ENCODE results near the gene NBAS.
"Not testable (repeated sequence)": the region's sequence is repeated elsewhere in the genome, so short reads cannot be mapped to it uniquely, and the experiment has no call there.

The NBAS gene

GRCh38 chr2:15532996-15533395 lies 28.1 kb downstream of the NBAS start:
- no peak for ATAC-seq
- H3K36me3 Mint-ChIP-seq, result peaks cover 58% of the 10 kb centered on the region

GRCh38 chr2:15531095-15531854 lies 29.9 kb downstream of the NBAS start:
- Mint-ChIP-seq H3K27ac (no peak overlapping the region), H3K9me3 (no peaks in the 10 kb centered on the region), H3K27me3 (no peaks in the 10 kb centered on the region), H3K4me3 (no peak overlapping the region), H3K4me1 (no peaks in the 10 kb centered on the region), H3K36me3 (peaks cover 68% of the 10 kb centered on the region)
- no peak for ATAC-seq

More at GRCh38 chr2:15532996-15533395, 28.1 kb downstream of the NBAS start:
- no peaks in the 10 kb centered on the region for H3K9me3 Mint-ChIP-seq
- H3K4me3 Mint-ChIP-seq, result no peak overlapping the region
- H3K4me1 Mint-ChIP-seq, result no peaks in the 10 kb centered on the region
- no peak overlapping the region for H3K27ac Mint-ChIP-seq
- no peaks in the 10 kb centered on the region for H3K27me3 Mint-ChIP-seq

GRCh38 chr2:15527074-15527739 lies 33.9 kb downstream of the NBAS start:
- no peak overlapping the region for H3K27ac Mint-ChIP-seq
- H3K4me3 Mint-ChIP-seq, result no peak overlapping the region
- no peaks in the 10 kb centered on the region for H3K4me1 Mint-ChIP-seq
- H3K36me3 Mint-ChIP-seq, result peaks cover 77% of the 10 kb centered on the region
- no peaks in the 10 kb centered on the region for H3K9me3 Mint-ChIP-seq
- H3K27me3 Mint-ChIP-seq, result no peaks in the 10 kb centered on the region
- ATAC-seq, result no peak

GRCh38 chr2:15521641-15522181 lies 39.4 kb downstream of the NBAS start:
- no peak overlapping the region for H3K4me3 Mint-ChIP-seq
- no peaks in the 10 kb centered on the region for H3K9me3 Mint-ChIP-seq
- no peak for ATAC-seq
- H3K36me3 Mint-ChIP-seq, result peaks cover 63% of the 10 kb centered on the region
- no peak overlapping the region for H3K27ac Mint-ChIP-seq
- H3K4me1 Mint-ChIP-seq, result no peaks in the 10 kb centered on the region
- H3K27me3 Mint-ChIP-seq, result no peaks in the 10 kb centered on the region

GRCh38 chr2:15520346-15520745 lies 40.8 kb downstream of the NBAS start:
- ATAC-seq, result no peak
- peaks cover 62% of the 10 kb centered on the region for H3K36me3 Mint-ChIP-seq
- H3K27me3 Mint-ChIP-seq, result no peaks in the 10 kb centered on the region

GRCh38 chr2:15518759-15519158 lies 42.4 kb downstream of the NBAS start:
- peaks cover 58% of the 10 kb centered on the region for H3K36me3 Mint-ChIP-seq
- H3K4me3 Mint-ChIP-seq, H3K9me3 Mint-ChIP-seq, H3K4me1 Mint-ChIP-seq, H3K27me3 Mint-ChIP-seq, H3K27ac Mint-ChIP-seq, ATAC-seq: not testable (repeated sequence)

More at GRCh38 chr2:15520346-15520745, 40.8 kb downstream of the NBAS start:
- Mint-ChIP-seq H3K4me1 (no peaks in the 10 kb centered on the region), H3K4me3 (no peak overlapping the region), H3K27ac (no peak overlapping the region), H3K9me3 (no peaks in the 10 kb centered on the region)

- Mint-ChIP-seq H3K27ac (no peak overlapping the region), H3K4me1 (no peaks in the 10 kb centered on the region), H3K4me3 (no peak overlapping the region), H3K36me3 (peaks cover 60% of the 10 kb centered on the region), H3K9me3 (no peaks in the 10 kb centered on the region), H3K27me3 (no peaks in the 10 kb centered on the region)
- no peak for ATAC-seq
Observed at GRCh38 chr2:15517793-15518192, 43.3 kb downstream of the NBAS start.

- no peaks in the 10 kb centered on the region for H3K9me3 Mint-ChIP-seq
- H3K4me1 Mint-ChIP-seq, result no peaks in the 10 kb centered on the region
- H3K27me3 Mint-ChIP-seq, result no peaks in the 10 kb centered on the region
- peaks cover 82% of the 10 kb centered on the region for H3K36me3 Mint-ChIP-seq
- no peak overlapping the region for H3K4me3 Mint-ChIP-seq
- no peak overlapping the region for H3K27ac Mint-ChIP-seq
- ATAC-seq, result no peak
Observed at GRCh38 chr2:15511686-15512085, 49.4 kb downstream of the NBAS start.

GRCh38 chr2:15510552-15510951 lies 50.6 kb downstream of the NBAS start:
- H3K4me1 Mint-ChIP-seq, result no peaks in the 10 kb centered on the region
- no peaks in the 10 kb centered on the region for H3K9me3 Mint-ChIP-seq
- H3K4me3 Mint-ChIP-seq, result no peak overlapping the region
- H3K36me3 Mint-ChIP-seq, result peaks cover 82% of the 10 kb centered on the region
- no peaks in the 10 kb centered on the region for H3K27me3 Mint-ChIP-seq
- ATAC-seq, result no peak
- no peak overlapping the region for H3K27ac Mint-ChIP-seq

GRCh38 chr2:15510131-15510530 lies 51.0 kb downstream of the NBAS start:
- H3K36me3 Mint-ChIP-seq, result peaks cover 82% of the 10 kb centered on the region
- H3K9me3 Mint-ChIP-seq, result no peaks in the 10 kb centered on the region
- H3K4me1 Mint-ChIP-seq, result no peaks in the 10 kb centered on the region
- no peaks in the 10 kb centered on the region for H3K27me3 Mint-ChIP-seq
- H3K27ac Mint-ChIP-seq, result no peak overlapping the region
- no peak overlapping the region for H3K4me3 Mint-ChIP-seq
- no peak for ATAC-seq

GRCh38 chr2:15507697-15508096 lies 53.4 kb downstream of the NBAS start:
- Mint-ChIP-seq H3K9me3 (no peaks in the 10 kb centered on the region), H3K36me3 (peaks cover 82% of the 10 kb centered on the region), H3K27ac (no peak overlapping the region), H3K4me1 (no peaks in the 10 kb centered on the region), H3K4me3 (no peak overlapping the region), H3K27me3 (no peaks in the 10 kb centered on the region)
- ATAC-seq, result no peak

- peaks cover 84% of the 10 kb centered on the region for H3K36me3 Mint-ChIP-seq
- H3K4me3 Mint-ChIP-seq, result no peak overlapping the region
- no peak for ATAC-seq
- H3K4me1 Mint-ChIP-seq, result no peaks in the 10 kb centered on the region
- no peaks in the 10 kb centered on the region for H3K9me3 Mint-ChIP-seq
- H3K27ac Mint-ChIP-seq, result no peak overlapping the region
- H3K27me3 Mint-ChIP-seq, result no peaks in the 10 kb centered on the region
Observed at GRCh38 chr2:15507061-15507460, 54.1 kb downstream of the NBAS start.

- H3K27me3 Mint-ChIP-seq, result no peaks in the 10 kb centered on the region
- H3K36me3 Mint-ChIP-seq, result peaks cover 84% of the 10 kb centered on the region
- ATAC-seq, result no peak
- H3K4me3 Mint-ChIP-seq, result no peak overlapping the region
- H3K9me3 Mint-ChIP-seq, result no peaks in the 10 kb centered on the region
- no peak overlapping the region for H3K27ac Mint-ChIP-seq
- no peaks in the 10 kb centered on the region for H3K4me1 Mint-ChIP-seq
Observed at GRCh38 chr2:15506229-15506819, 54.8 kb downstream of the NBAS start.

- no peak for ATAC-seq
- no peak overlapping the region for H3K27ac Mint-ChIP-seq
- H3K9me3 Mint-ChIP-seq, result no peaks in the 10 kb centered on the region
- H3K27me3 Mint-ChIP-seq, result no peaks in the 10 kb centered on the region
- peaks cover 78% of the 10 kb centered on the region for H3K36me3 Mint-ChIP-seq
- no peak overlapping the region for H3K4me3 Mint-ChIP-seq
- no peaks in the 10 kb centered on the region for H3K4me1 Mint-ChIP-seq
Observed at GRCh38 chr2:15504882-15505663, 56.1 kb downstream of the NBAS start.

- H3K4me3 Mint-ChIP-seq, H3K9me3 Mint-ChIP-seq, ATAC-seq, H3K4me1 Mint-ChIP-seq, H3K27me3 Mint-ChIP-seq, H3K27ac Mint-ChIP-seq: not testable (repeated sequence)
- H3K36me3 Mint-ChIP-seq, result peaks cover 70% of the 10 kb centered on the region
Observed at GRCh38 chr2:15499251-15499650, 61.9 kb downstream of the NBAS start.
